Ovary (tissue), 9 donors: ENCODE data around the gene FAM98B. TPM values are rescaled to one million over a fixed set of nuclear protein-coding genes. Genes with fewer than 3 reads are reported as not detected.

ENCODE experiments used
- DNase-seq, 5 donors: peaks; one replicate each; pipeline ENCODE4 v3.0.0-alpha.2; 2019 to 2020
- H3K27ac ChIP-seq, 2 donors: fragments of 200-600 bp; one replicate each; pipeline versions ENCODE4 v1.5.1 to v1.8.0; 2019 to 2022
- H3K27me3 ChIP-seq: fragments of 200-600 bp; one replicate; pipeline ENCODE4 v1.8.0; 2022
- H3K36me3 ChIP-seq: fragments of 200-600 bp; sonication (generic); one replicate; pipeline ENCODE4 v1.5.1; 2019
- H3K4me1 ChIP-seq: one replicate; pipeline ENCODE4 v1.8.1; 2013; ENCODE audit warnings: mild to moderate bottlenecking, moderate library complexity; ENCODE audit not compliant: insufficient read depth
- H3K4me3 ChIP-seq: fragments of 200-600 bp; sonication (generic); one replicate; pipeline ENCODE4 v1.5.1; 2017
- H3K9me3 ChIP-seq, 2 donors: fragments of 200-600 bp in 1 of 2; sonication (generic) in 1 of 2; one replicate each; pipeline versions ENCODE4 v1.5.1 to v1.8.1; 2013 to 2019; ENCODE audit warnings: mild to moderate bottlenecking in 1 of 2, moderate library complexity in 1 of 2
- CTCF ChIP-seq, 3 donors: fragments of 450-650 bp in 2 of 3; fragments of 200-600 bp in 1 of 3; IDR thresholded peaks; one replicate each; pipeline versions ENCODE4 v1.5.1 to v1.8.0; 2016 to 2022; ENCODE audit warnings: antibody characterized with exemption in 3 of 3, mild to moderate bottlenecking in 1 of 3
- EP300 ChIP-seq: sonication (generic); formaldehyde crosslinking; IDR thresholded peaks from one replicate; pipeline ENCODE4 v1.6.1; 2017; ENCODE audit warnings: antibody characterized with exemption
- POLR2A ChIP-seq: fragments of 450-650 bp; IDR thresholded peaks from one replicate; pipeline ENCODE4 v1.6.1; 2017; ENCODE audit warnings: antibody characterized with exemption, mild to moderate bottlenecking, moderate library complexity
- WGBS, 3 donors: extraction: QIAGEN DNeasy Blood & Tissue Kit in 1 of 3; methylation state at CpG; one replicate each; pipeline versions ENCODE4 v1.1.5 to v1.1.7; 2013 to 2017; 5-methylcytosine and 5-hydroxymethylcytosine counted together
- intact Hi-C, 4 donors: fragments of 100-400 bp; cut with DNase I; formaldehyde crosslinking; loops; one replicate each; pipeline versions ENCODE4 v1.11.0 to v1.15.1; 2022 to 2023
- polyA plus RNA-seq, 2 donors: library from polyadenylated mRNA; stranded (reverse); fragments of 200-250 nt in 1 of 2; fragments of 350-450 nt in 1 of 2; fragmentation: Illumina TruSeq in 1 of 2; extraction: RNeasy Lipid Tissue Mini Kit (QIAGEN cat#74804) in 1 of 2; gene quantifications; one replicate each; pipeline ENCODE4 v1.2.3, GENCODE V29; 2013 to 2014
- total RNA-seq, 7 donors: library from RNA; depleted of rRNA in 2 of 7; stranded (reverse); fragments of >200 nt in 2 of 7; fragmentation: NEBNext Ultra II Directional in 3 of 7; extraction: Animal tissue kit (Norgen Biotek cat#: 25700) in 3 of 7; gene quantifications; one replicate each; pipeline versions ENCODE4 v1.1.0 to v1.2.4, GENCODE V29; 2016 to 2023
- donor health status: DM: no; HTN: no; CAD: no; lungs with moderate emphysema.
- donor health status: DM: no; HTN: no; CAD: no.
- donor health status: Bipolar disorder and iron deficiency.
- donor health status: DM: yes; HTN: yes; CAD: no.
- donor health status: DM: no; HTN: no; CAD: no.
- donor health status: DM: yes; HTN: yes; CAD: no.

Gene FAM98B
- total and polyA plus RNA-seq, 9 donors, result 9.4 to 35.3 (median 19.8) TPM

- Histone ChIP-seq H3K4me3 (no peak overlapping the region), H3K27me3 (no peaks in the 10 kb centered on the region), H3K9me3 (no peaks in the 10 kb centered on the region), H3K4me1 (no peaks in the 10 kb centered on the region), H3K36me3 (no peaks in the 10 kb centered on the region), H3K27ac (no peak overlapping the region)
- DNase-seq, result no peak
- intact Hi-C loops, result no loop called here
- 91 to 93% (median 92%) methylated on average over 2 of the region's 2 CpGs for WGBS, 3 donors
- TF ChIP-seq CTCF (IDR thresholded peaks at IDR 0.05) (no peak), POLR2A (no peak), EP300 (no peak)
These were observed 18.0 kb downstream of the FAM98B start for GRCh38 chr15:38471974-38472373.

GRCh38 chr15:38474155-38474757, 20.3 kb downstream of the FAM98B start:
- H3K9me3 ChIP-seq, result no peaks in the 10 kb centered on the region
- H3K36me3 ChIP-seq, result no peaks in the 10 kb centered on the region
- H3K27me3 ChIP-seq, result no peaks in the 10 kb centered on the region
- DNase-seq, result no peak
- 80 to 84% (median 81%) methylated on average over 4 of the region's 4 CpGs for WGBS, 3 donors
- H3K27ac ChIP-seq, result no peak overlapping the region
- no peak overlapping the region for H3K4me3 ChIP-seq
- TF ChIP-seq POLR2A, result no peak
- TF ChIP-seq CTCF (IDR thresholded peaks at IDR 0.05), result no peak
- no peak for TF ChIP-seq EP300
- no peaks in the 10 kb centered on the region for H3K4me1 ChIP-seq
- intact Hi-C loops, result no loop called here

DNA sequence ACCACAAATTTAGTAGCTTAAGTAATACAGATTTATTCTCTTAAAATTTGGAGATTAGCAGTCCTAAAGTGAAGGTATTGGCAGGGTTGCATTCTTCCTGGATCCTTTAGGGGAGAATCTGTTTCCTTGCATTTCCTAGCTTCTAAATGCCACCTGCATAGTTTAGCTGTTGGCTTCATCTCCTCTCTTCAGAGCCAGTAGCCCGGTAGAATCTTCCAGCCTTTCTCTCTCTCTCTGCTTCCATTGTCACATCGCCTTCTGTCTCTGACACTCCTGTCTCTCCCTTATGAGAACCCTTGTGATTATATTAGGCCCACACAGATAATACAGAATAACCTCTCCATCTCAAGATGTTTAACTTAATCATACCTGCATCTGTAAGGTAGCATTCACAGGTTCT, 21.4 kb downstream of the FAM98B start:
- Histone ChIP-seq H3K4me3 (no peak overlapping the region), H3K9me3 (no peaks in the 10 kb centered on the region), H3K27ac (no peak overlapping the region), H3K4me1 (no peaks in the 10 kb centered on the region), H3K27me3 (no peaks in the 10 kb centered on the region), H3K36me3 (no peaks in the 10 kb centered on the region)
- no peak for DNase-seq
- TF ChIP-seq POLR2A (no peak), EP300 (no peak), CTCF (IDR thresholded peaks at IDR 0.05) (no peak)
- WGBS, 3 donors, result 92 to 93% (median 92%) methylated on average over 2 of the region's 2 CpGs
- intact Hi-C loops, result no loop called here

- no peak for DNase-seq
- 87 to 93% (median 88%) methylated on average over 1 of the region's 1 CpG for WGBS, 3 donors
- H3K4me3 ChIP-seq, result no peak overlapping the region
These were observed 22.2 kb downstream of the FAM98B start for GRCh38 chr15:38476120-38476519.

More at GRCh38 chr15:38476120-38476519, 22.2 kb downstream of the FAM98B start:
- Histone ChIP-seq H3K27me3 (no peaks in the 10 kb centered on the region), H3K36me3 (no peaks in the 10 kb centered on the region), H3K27ac (no peak overlapping the region), H3K9me3 (no peaks in the 10 kb centered on the region), H3K4me1 (no peaks in the 10 kb centered on the region)
- intact Hi-C loops, result no loop called here
- TF ChIP-seq CTCF (IDR thresholded peaks at IDR 0.05), result no peak
- TF ChIP-seq EP300, result no peak
- TF ChIP-seq POLR2A, result no peak
